HCT116 (cell line): ENCODE results near the gene CBLB. TPM values are rescaled to one million over a fixed set of nuclear protein-coding genes. Genes with fewer than 3 reads are reported as not detected.

Source experiments
- ATAC-seq: fragments of 200-7000 bp; cut with Tn5 transposase; 2 replicates; pipeline ENCODE4 v1.9.1; 2020; ENCODE audit warnings: mild to moderate bottlenecking, moderate library complexity
- BruUV-seq: library from RNA; stranded (reverse); fragments of 400-500 nt; replicated peaks from 2 replicates; lab custom pipeline; 2021; lab: Mats Ljungman, UMichigan
- CTCF ChIA-PET: fragments of 300-600 bp; sonication (Branson Sonifier 250); formaldehyde crosslinking; loops from one replicate; lab custom pipeline; 2021; ENCODE audit warnings: antibody characterized with exemption; lab: Charles Lee
- POLR2A ChIA-PET: fragments of 300-600, 350-600 bp; sonication (Branson Sonifier 250); formaldehyde crosslinking; loops from one replicate; lab custom pipeline; 2021; ENCODE audit warnings: antibody characterized with exemption; lab: Charles Lee
- RAD21 ChIA-PET, 2 experiments: fragments of 300-600 bp; sonication (Branson Sonifier 250); formaldehyde crosslinking; loops; one replicate each; lab custom pipeline; 2023; ENCODE audit warnings: low total read pairs in 2 of 2; ENCODE audit not compliant: uncharacterized antibody in 2 of 2, unreplicated experiment in 2 of 2, low non-redundant PET in 1 of 2; lab: Charles Lee
- DNase-seq: peaks from one replicate; pipeline ENCODE4 v3.0.0-alpha.2; 2010; ENCODE audit warnings: low read depth, low spot score
- H2AFZ ChIP-seq: fragments of 200-600 bp; shearing (Covaris generic), sonication (generic); 2 replicates; pipeline ENCODE4 v1.6.1; 2017; ENCODE audit warnings: low read depth, mixed run types, mixed read lengths, antibody characterized with exemption, low read length; ENCODE audit not compliant: poor library complexity, severe bottlenecking
- H3K27ac ChIP-seq: 2 replicates; pipeline ENCODE4 v1.5.1; 2012; ENCODE audit warnings: low read depth, low read length
- H3K27me3 ChIP-seq: fragments of 200-600 bp; sonication (generic); 2 replicates; pipeline ENCODE4 v1.6.1; 2016; ENCODE audit warnings: mixed run types, low read length, mixed read lengths; ENCODE audit not compliant: insufficient read depth
- H3K36me3 ChIP-seq, 2 experiments: fragments of 200-500 bp in 1 of 2; fragments of 200-600 bp in 1 of 2; sonication (Bioruptor generic) in 1 of 2; sonication (generic) in 1 of 2; 2 replicates each; pipeline versions ENCODE4 v1.5.1 to v1.6.1; 2014 to 2016; ENCODE audit warnings: low read length in 2 of 2, inconsistent platforms in 1 of 2, mixed read lengths in 1 of 2, mixed run types in 1 of 2; ENCODE audit not compliant: insufficient read depth in 2 of 2, control insufficient read depth in 1 of 2
- H3K4me1 ChIP-seq, 2 experiments: fragments of 200-600 bp in 1 of 2; sonication (generic) in 1 of 2; 2 replicates each; pipeline versions ENCODE4 v1.5.1 to v1.6.1; 2012 to 2017; ENCODE audit warnings: low read length in 2 of 2, inconsistent platforms in 1 of 2, mild to moderate bottlenecking in 1 of 2, mixed read lengths in 1 of 2, mixed run types in 1 of 2, moderate library complexity in 1 of 2; ENCODE audit not compliant: insufficient read depth in 2 of 2, control insufficient read depth in 1 of 2
- H3K4me2 ChIP-seq: fragments of 200-600 bp; sonication (generic); 2 replicates; pipeline ENCODE4 v1.6.1; 2017; ENCODE audit warnings: mixed run types, low read length, mixed read lengths
- H3K4me3 ChIP-seq, 2 experiments: fragments of 200-600 bp in 1 of 2; sonication (generic) in 1 of 2; replicated peaks in 1 of 2; 2 replicates each; pipeline ENCODE4 v1.5.1; 2011 to 2016; ENCODE audit warnings: low read length in 2 of 2, control low read depth in 1 of 2, low read depth in 1 of 2, mild to moderate bottlenecking in 1 of 2, mixed read lengths in 1 of 2, mixed run types in 1 of 2
- H3K79me2 ChIP-seq: fragments of 200-600 bp; sonication (generic); 2 replicates; pipeline ENCODE4 v1.6.1; 2017; ENCODE audit warnings: mild to moderate bottlenecking, mixed run types, low read length, moderate library complexity, mixed read lengths; ENCODE audit not compliant: insufficient read depth
- H3K9ac ChIP-seq: fragments of 200-600 bp; sonication (generic); 2 replicates; pipeline ENCODE4 v1.6.1; 2016; ENCODE audit warnings: low read length, mixed read lengths
- H3K9me2 ChIP-seq: fragments of 200-600 bp; sonication (generic), shearing (Covaris generic); 2 replicates; pipeline ENCODE4 v1.6.1; 2017; ENCODE audit warnings: mixed run types, mild to moderate bottlenecking, moderate library complexity; ENCODE audit not compliant: insufficient read depth
- H3K9me3 ChIP-seq, 2 experiments: fragments of 200-500 bp in 1 of 2; fragments of 200-600 bp in 1 of 2; sonication (Bioruptor generic) in 1 of 2; sonication (generic) in 1 of 2; 2 replicates each; pipeline ENCODE4 v1.6.1; 2014 to 2017; ENCODE audit warnings: low read length in 2 of 2, mixed read lengths in 2 of 2, inconsistent platforms in 1 of 2, low read depth in 1 of 2, mild to moderate bottlenecking in 1 of 2, mixed run types in 1 of 2, moderate library complexity in 1 of 2; ENCODE audit not compliant: control insufficient read depth in 1 of 2, insufficient read depth in 1 of 2
- H4K20me1 ChIP-seq: fragments of 200-600 bp; sonication (generic), shearing (Covaris generic); 2 replicates; pipeline ENCODE4 v1.6.1; 2017; ENCODE audit warnings: mixed run types, mild to moderate bottlenecking, moderate library complexity; ENCODE audit not compliant: insufficient read depth
- ATF3 ChIP-seq: IDR thresholded peaks from 2 replicates; pipeline ENCODE4 v1.6.1; 2012
- CBX3 ChIP-seq: IDR thresholded peaks from 2 replicates; pipeline ENCODE4 v1.6.1; 2012; ENCODE audit warnings: low read depth
- CEBPB ChIP-seq: IDR thresholded peaks from 2 replicates; pipeline ENCODE4 v1.6.1; 2012; ENCODE audit warnings: low read depth
- CTCF ChIP-seq, 3 experiments: fragments of 200-600 bp in 1 of 3; sonication (generic) in 1 of 3; IDR thresholded peaks in 2 of 3; conservative IDR thresholded peaks in 1 of 3; 2 replicates each; pipeline ENCODE4 v1.5.1; 2012 to 2017; ENCODE audit warnings: low read depth in 2 of 3, low read length in 2 of 3, antibody characterized with exemption in 1 of 3, borderline replicate concordance in 1 of 3, control low read depth in 1 of 3, mild to moderate bottlenecking in 1 of 3, mixed read lengths in 1 of 3, mixed run types in 1 of 3, moderate library complexity in 1 of 3; ENCODE audit not compliant: insufficient read depth in 1 of 3
- EGR1 ChIP-seq: IDR thresholded peaks from 2 replicates; pipeline ENCODE4 v1.6.1; 2012; ENCODE audit warnings: low read depth
- EZH2 ChIP-seq: fragments of 200-600 bp; sonication (generic); IDR thresholded peaks from 2 replicates; pipeline ENCODE4 v1.6.1; 2017; ENCODE audit warnings: antibody characterized with exemption, mixed run types
- EZH2phosphoT487 ChIP-seq: fragments of 200-600 bp; IDR thresholded peaks from 2 replicates; pipeline ENCODE4 v1.6.1; 2018; ENCODE audit warnings: antibody characterized with exemption, borderline replicate concordance
- FOSL1 ChIP-seq: IDR thresholded peaks from 2 replicates; pipeline ENCODE4 v1.6.1; 2012; ENCODE audit warnings: low read depth
- JUND ChIP-seq: IDR thresholded peaks from 2 replicates; pipeline ENCODE4 v1.6.1; 2012
- MAX ChIP-seq: IDR thresholded peaks from 2 replicates; pipeline ENCODE4 v1.6.1; 2012
- POLR2A ChIP-seq: IDR thresholded peaks from 2 replicates; pipeline ENCODE4 v1.7.0; 2011; ENCODE audit warnings: borderline replicate concordance; ENCODE audit not compliant: insufficient read depth, insufficient read length; ENCODE audit errors: extremely low read depth
- POLR2AphosphoS5 ChIP-seq: IDR thresholded peaks from 2 replicates; pipeline ENCODE4 v1.6.1; 2011; ENCODE audit warnings: mild to moderate bottlenecking, low read depth, low read length, moderate library complexity
- RAD21 ChIP-seq: IDR thresholded peaks from 2 replicates; pipeline ENCODE4 v1.6.1; 2012; ENCODE audit warnings: low read depth, mild to moderate bottlenecking
- SRF ChIP-seq: IDR thresholded peaks from 2 replicates; pipeline ENCODE4 v1.6.1; 2012; ENCODE audit warnings: low read depth
- TCF7L2 ChIP-seq: IDR thresholded peaks from 2 replicates; pipeline ENCODE4 v1.7.0; 2011; ENCODE audit warnings: borderline replicate concordance, inconsistent platforms; ENCODE audit not compliant: insufficient read depth, insufficient read length; ENCODE audit errors: extremely low read depth
- YY1 ChIP-seq: IDR thresholded peaks from 2 replicates; pipeline ENCODE4 v1.6.1; 2011; ENCODE audit warnings: low read length, low read depth, moderate library complexity, mild to moderate bottlenecking; ENCODE audit not compliant: insufficient replicate concordance; ENCODE audit errors: extremely low read depth
- ZBTB33 ChIP-seq: IDR thresholded peaks from 2 replicates; pipeline ENCODE4 v1.6.1; 2011; ENCODE audit warnings: mild to moderate bottlenecking, low read length, moderate library complexity; ENCODE audit not compliant: insufficient replicate concordance; ENCODE audit errors: extremely low read depth
- ZFX ChIP-seq: fragments of 450-650 bp; IDR thresholded peaks from 2 replicates; pipeline ENCODE4 v1.6.1; 2017
- intact Hi-C: fragments of 100-400 bp; cut with micrococcal nuclease; formaldehyde crosslinking; loops from 2 replicates; pipeline ENCODE4 v1.10.0; 2022
- total RNA-seq: library from RNA; stranded (reverse); gene quantifications from one replicate; pipeline ENCODE4 v1.2.1, GENCODE V29; 2021; ENCODE audit not compliant: unreplicated experiment

The CBLB gene
- total RNA-seq, 1 experiment from 2014 or later = 10.4 TPM

- BruUV-seq = no TSS peak
- POLR2A ChIA-PET = no interaction called here
- TF ChIP-seq CBX3 (no peak), JUND (no peak), CEBPB (no peak), SRF (no peak), TCF7L2 (no peak), ATF3 (no peak), ZFX (no peak), POLR2AphosphoS5 (no peak), YY1 (no peak), CTCF (IDR thresholded peaks at IDR 0.05 in 2 of 3, conservative IDR thresholded peaks at IDR 0.05 in 1 of 3; ENCODE audit: borderline replicate concordance in 1 of 3, insufficient read depth in 1 of 3, low read depth in 2 of 3, low read length in 2 of 3) (no peak), EGR1 (no peak), FOSL1 (no peak), EZH2phosphoT487 (no peak), ZBTB33 (no peak), MAX (no peak), POLR2A (no peak), RAD21 (no peak), EZH2 (no peak)
- no peak overlapping the region for H2AFZ ChIP-seq
- no peaks in the 10 kb centered on the region for H3K36me3 ChIP-seq
- no peak overlapping the region for H3K4me2 ChIP-seq
- H3K27ac ChIP-seq = no peak overlapping the region
- no peak for DNase-seq
- no peak overlapping the region for H3K4me3 ChIP-seq
- RAD21 ChIA-PET = no interaction called here
- CTCF ChIA-PET = no interaction called here
- intact Hi-C loops = no loop called here
- peaks cover 0 to 5% of the 10 kb centered on the region in 2 experiments; a peak in 1 of 4 replicates for H3K4me1 ChIP-seq
- H4K20me1 ChIP-seq = no peaks in the 10 kb centered on the region
- ATAC-seq = no peak
- no peaks in the 10 kb centered on the region for H3K9me2 ChIP-seq
- H3K9me3 ChIP-seq = no peaks in the 10 kb centered on the region
- no peaks in the 10 kb centered on the region for H3K79me2 ChIP-seq
- H3K9ac ChIP-seq = no peak overlapping the region
- H3K27me3 ChIP-seq = no peaks in the 10 kb centered on the region
Measured at GRCh38 chr3:105812194-105812586, 56.6 kb downstream of the CBLB start.
